WTC11 (cell line): ENCODE data around the gene PHF11.

ENCODE experiments used
- CREB1 ChIP-seq: sonication (generic); formaldehyde crosslinking; IDR thresholded peaks from 2 replicates; pipeline ENCODE4 v1.8.0; 2023; ENCODE audit warnings: mild to moderate bottlenecking, missing genetic modification reagents
- NR2C2 ChIP-seq: sonication (generic); formaldehyde crosslinking; IDR thresholded peaks from 2 replicates; pipeline ENCODE4 v1.8.0; 2022; ENCODE audit warnings: mild to moderate bottlenecking, missing genetic modification reagents
- NR3C1 ChIP-seq: sonication (generic); formaldehyde crosslinking; conservative IDR thresholded peaks from 2 replicates; pipeline ENCODE4 v1.8.1; 2023; ENCODE audit warnings: low read depth, mild to moderate bottlenecking, missing genetic modification reagents
- TF ChIP-seq, protein P1 (sequence below): fragments of 200-600 bp; IDR thresholded peaks from 2 replicates; pipeline ENCODE4 v1.8.0; 2022; ENCODE audit warnings: antibody characterized with exemption
- TF ChIP-seq, protein P2 (sequence below): fragments of 250-450 bp; sonication (Bioruptor Pico); IDR thresholded peaks from 2 replicates; pipeline ENCODE4 v1.9.0; 2021; ENCODE audit warnings: mild to moderate bottlenecking, borderline replicate concordance

DNA sequence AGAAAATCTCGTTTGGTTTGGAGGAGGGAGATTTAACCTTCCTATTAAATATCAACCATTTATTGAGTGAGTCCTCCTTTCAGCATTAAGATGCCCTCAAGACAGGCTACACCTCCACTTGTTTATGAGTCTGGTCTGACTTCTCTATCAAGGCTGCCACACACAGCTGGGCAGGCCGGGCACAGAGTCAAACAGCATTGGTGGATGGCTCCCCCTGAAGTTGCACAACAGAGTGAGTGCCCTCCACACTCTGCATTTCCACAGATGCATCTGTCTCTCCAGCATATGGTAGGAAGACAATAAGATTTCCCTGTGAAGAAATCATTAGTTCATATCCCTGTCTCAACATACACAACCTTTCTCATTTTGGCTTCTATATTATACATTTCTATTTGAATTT lies 31.4 kb downstream of the PHF11 start:
- TF ChIP-seq, protein P1, sequence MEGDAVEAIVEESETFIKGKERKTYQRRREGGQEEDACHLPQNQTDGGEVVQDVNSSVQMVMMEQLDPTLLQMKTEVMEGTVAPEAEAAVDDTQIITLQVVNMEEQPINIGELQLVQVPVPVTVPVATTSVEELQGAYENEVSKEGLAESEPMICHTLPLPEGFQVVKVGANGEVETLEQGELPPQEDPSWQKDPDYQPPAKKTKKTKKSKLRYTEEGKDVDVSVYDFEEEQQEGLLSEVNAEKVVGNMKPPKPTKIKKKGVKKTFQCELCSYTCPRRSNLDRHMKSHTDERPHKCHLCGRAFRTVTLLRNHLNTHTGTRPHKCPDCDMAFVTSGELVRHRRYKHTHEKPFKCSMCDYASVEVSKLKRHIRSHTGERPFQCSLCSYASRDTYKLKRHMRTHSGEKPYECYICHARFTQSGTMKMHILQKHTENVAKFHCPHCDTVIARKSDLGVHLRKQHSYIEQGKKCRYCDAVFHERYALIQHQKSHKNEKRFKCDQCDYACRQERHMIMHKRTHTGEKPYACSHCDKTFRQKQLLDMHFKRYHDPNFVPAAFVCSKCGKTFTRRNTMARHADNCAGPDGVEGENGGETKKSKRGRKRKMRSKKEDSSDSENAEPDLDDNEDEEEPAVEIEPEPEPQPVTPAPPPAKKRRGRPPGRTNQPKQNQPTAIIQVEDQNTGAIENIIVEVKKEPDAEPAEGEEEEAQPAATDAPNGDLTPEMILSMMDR, result no peak
- TF ChIP-seq NR3C1 (CRISPR knock-in tag) (no peak), NR2C2 (CRISPR knock-in tag) (no peak), CREB1 (no peak)
- TF ChIP-seq, protein P2, sequence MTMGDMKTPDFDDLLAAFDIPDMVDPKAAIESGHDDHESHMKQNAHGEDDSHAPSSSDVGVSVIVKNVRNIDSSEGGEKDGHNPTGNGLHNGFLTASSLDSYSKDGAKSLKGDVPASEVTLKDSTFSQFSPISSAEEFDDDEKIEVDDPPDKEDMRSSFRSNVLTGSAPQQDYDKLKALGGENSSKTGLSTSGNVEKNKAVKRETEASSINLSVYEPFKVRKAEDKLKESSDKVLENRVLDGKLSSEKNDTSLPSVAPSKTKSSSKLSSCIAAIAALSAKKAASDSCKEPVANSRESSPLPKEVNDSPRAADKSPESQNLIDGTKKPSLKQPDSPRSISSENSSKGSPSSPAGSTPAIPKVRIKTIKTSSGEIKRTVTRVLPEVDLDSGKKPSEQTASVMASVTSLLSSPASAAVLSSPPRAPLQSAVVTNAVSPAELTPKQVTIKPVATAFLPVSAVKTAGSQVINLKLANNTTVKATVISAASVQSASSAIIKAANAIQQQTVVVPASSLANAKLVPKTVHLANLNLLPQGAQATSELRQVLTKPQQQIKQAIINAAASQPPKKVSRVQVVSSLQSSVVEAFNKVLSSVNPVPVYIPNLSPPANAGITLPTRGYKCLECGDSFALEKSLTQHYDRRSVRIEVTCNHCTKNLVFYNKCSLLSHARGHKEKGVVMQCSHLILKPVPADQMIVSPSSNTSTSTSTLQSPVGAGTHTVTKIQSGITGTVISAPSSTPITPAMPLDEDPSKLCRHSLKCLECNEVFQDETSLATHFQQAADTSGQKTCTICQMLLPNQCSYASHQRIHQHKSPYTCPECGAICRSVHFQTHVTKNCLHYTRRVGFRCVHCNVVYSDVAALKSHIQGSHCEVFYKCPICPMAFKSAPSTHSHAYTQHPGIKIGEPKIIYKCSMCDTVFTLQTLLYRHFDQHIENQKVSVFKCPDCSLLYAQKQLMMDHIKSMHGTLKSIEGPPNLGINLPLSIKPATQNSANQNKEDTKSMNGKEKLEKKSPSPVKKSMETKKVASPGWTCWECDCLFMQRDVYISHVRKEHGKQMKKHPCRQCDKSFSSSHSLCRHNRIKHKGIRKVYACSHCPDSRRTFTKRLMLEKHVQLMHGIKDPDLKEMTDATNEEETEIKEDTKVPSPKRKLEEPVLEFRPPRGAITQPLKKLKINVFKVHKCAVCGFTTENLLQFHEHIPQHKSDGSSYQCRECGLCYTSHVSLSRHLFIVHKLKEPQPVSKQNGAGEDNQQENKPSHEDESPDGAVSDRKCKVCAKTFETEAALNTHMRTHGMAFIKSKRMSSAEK, result no peak
